Mucosa of stomach (tissue), 1 donor: ENCODE data around the gene TTLL10.

Experiments used
- H3K27me3 ChIP-seq: one replicate; pipeline ENCODE4 v1.7.0; 2013; ENCODE audit warnings: mild to moderate bottlenecking, low read length; ENCODE audit not compliant: control insufficient read depth, insufficient read depth
- H3K36me3 ChIP-seq: one replicate; pipeline ENCODE4 v1.7.0; 2013; ENCODE audit warnings: low read length; ENCODE audit not compliant: control insufficient read depth, insufficient read depth
- H3K4me1 ChIP-seq: one replicate; pipeline ENCODE4 v1.7.0; 2013; ENCODE audit warnings: mild to moderate bottlenecking, low read length; ENCODE audit not compliant: control insufficient read depth, insufficient read depth
- H3K4me3 ChIP-seq: one replicate; pipeline ENCODE4 v1.7.0; 2013; ENCODE audit warnings: low read length
- H3K9ac ChIP-seq: one replicate; pipeline ENCODE4 v1.7.0; 2013; ENCODE audit warnings: mild to moderate bottlenecking, low read length, moderate library complexity
- H3K9me3 ChIP-seq: one replicate; pipeline ENCODE4 v1.7.0; 2013; ENCODE audit warnings: mild to moderate bottlenecking, low read length, moderate library complexity; ENCODE audit not compliant: control insufficient read depth
- donor health status: Pancreatic carcinoma.

The TTLL10 gene

GRCh38 chr1:1204425-1204920 is 30.8 kb downstream of the TTLL10 start:
- H3K9ac ChIP-seq: no peak overlapping the region
- H3K27me3 ChIP-seq: peaks cover 62% of the 10 kb centered on the region
- no peaks in the 10 kb centered on the region for H3K9me3 ChIP-seq
- H3K36me3 ChIP-seq: no peaks in the 10 kb centered on the region
- no peak overlapping the region for H3K4me3 ChIP-seq
- peaks cover 13% of the 10 kb centered on the region for H3K4me1 ChIP-seq

- H3K4me1 ChIP-seq: peaks cover 13% of the 10 kb centered on the region
- peaks cover 55% of the 10 kb centered on the region for H3K27me3 ChIP-seq
- H3K9ac ChIP-seq: no peak overlapping the region
These were observed 31.5 kb downstream of the TTLL10 start for GRCh38 chr1:1204998-1205768.

GRCh38 chr1:1205769-1206375 is 32.2 kb downstream of the TTLL10 start:
- H3K27me3 ChIP-seq: peaks cover 48% of the 10 kb centered on the region
- peaks cover 13% of the 10 kb centered on the region for H3K4me1 ChIP-seq
- no peak overlapping the region for H3K9ac ChIP-seq

More at GRCh38 chr1:1204998-1205768, 31.5 kb downstream of the TTLL10 start:
- no peaks in the 10 kb centered on the region for H3K9me3 ChIP-seq
- no peaks in the 10 kb centered on the region for H3K36me3 ChIP-seq
- H3K4me3 ChIP-seq: no peak overlapping the region

GRCh38 chr1:1206376-1206965 is 32.8 kb downstream of the TTLL10 start, which contains the start of gene TNFRSF18:
TNFRSF18 (minus strand) TSS chr1:1206592; CDS start chr1:1206571, 21 bp downstream.
- H3K27me3 ChIP-seq: peaks cover 46% of the 10 kb centered on the region

More at GRCh38 chr1:1205769-1206375, 32.2 kb downstream of the TTLL10 start:
- Histone ChIP-seq H3K36me3 (no peaks in the 10 kb centered on the region), H3K9me3 (no peaks in the 10 kb centered on the region), H3K4me3 (no peak overlapping the region)

GRCh38 chr1:1206966-1207531 is 33.4 kb downstream of the TTLL10 start:
- H3K27me3 ChIP-seq: peaks cover 46% of the 10 kb centered on the region
- H3K9me3 ChIP-seq: no peaks in the 10 kb centered on the region
- no peak overlapping the region for H3K9ac ChIP-seq
- peaks cover 13% of the 10 kb centered on the region for H3K4me1 ChIP-seq
- H3K4me3 ChIP-seq: no peak overlapping the region
- no peaks in the 10 kb centered on the region for H3K36me3 ChIP-seq

More at GRCh38 chr1:1206376-1206965, 32.8 kb downstream of the TTLL10 start, which contains the start of gene TNFRSF18:
- Histone ChIP-seq H3K4me3 (no peak within 1 kb of the TSS), H3K4me1 (peaks cover 13% of the 10 kb centered on the region), H3K9ac (no peak within 1 kb of the TSS), H3K36me3 (no peaks in the 10 kb centered on the region), H3K9me3 (no peaks in the 10 kb centered on the region)

- peaks cover 46% of the 10 kb centered on the region for H3K27me3 ChIP-seq
- H3K36me3 ChIP-seq: no peaks in the 10 kb centered on the region
- H3K4me1 ChIP-seq: peaks cover 13% of the 10 kb centered on the region
- no peak overlapping the region for H3K4me3 ChIP-seq
- no peak overlapping the region for H3K9ac ChIP-seq
- H3K9me3 ChIP-seq: no peaks in the 10 kb centered on the region
These were observed 33.9 kb downstream of the TTLL10 start for GRCh38 chr1:1207571-1207892.

GRCh38 chr1:1208713-1209433 is 35.2 kb downstream of the TTLL10 start:
- peaks cover 13% of the 10 kb centered on the region for H3K4me1 ChIP-seq
- H3K36me3 ChIP-seq: no peaks in the 10 kb centered on the region
- no peak overlapping the region for H3K4me3 ChIP-seq
- no peaks in the 10 kb centered on the region for H3K9me3 ChIP-seq
- H3K9ac ChIP-seq: no peak overlapping the region
- peaks cover 38% of the 10 kb centered on the region for H3K27me3 ChIP-seq

- Histone ChIP-seq H3K4me1 (peaks cover 21% of the 10 kb centered on the region), H3K9ac (no peak overlapping the region), H3K36me3 (no peaks in the 10 kb centered on the region), H3K27me3 (peaks cover 19% of the 10 kb centered on the region), H3K4me3 (no peak overlapping the region), H3K9me3 (no peaks in the 10 kb centered on the region)
These were observed 37.3 kb downstream of the TTLL10 start for GRCh38 chr1:1210726-1211540.

- Histone ChIP-seq H3K27me3 (peaks cover 10% of the 10 kb centered on the region), H3K9ac (no peak overlapping the region), H3K36me3 (no peaks in the 10 kb centered on the region), H3K4me1 (peaks cover 15% of the 10 kb centered on the region), H3K4me3 (no peak overlapping the region), H3K9me3 (no peaks in the 10 kb centered on the region)
These were observed 38.1 kb downstream of the TTLL10 start for GRCh38 chr1:1211541-1212441.

GRCh38 chr1:1212780-1213344 is 39.2 kb downstream of the TTLL10 start:
- Histone ChIP-seq H3K4me1 (peaks cover 14% of the 10 kb centered on the region), H3K27me3 (no peaks in the 10 kb centered on the region), H3K4me3 (no peak overlapping the region), H3K9me3 (no peaks in the 10 kb centered on the region), H3K36me3 (no peaks in the 10 kb centered on the region), H3K9ac (no peak overlapping the region)
